Upper lobe of right lung (tissue), 1 donor: ENCODE data around the gene ECHDC1. TPM values are rescaled to one million over a fixed set of nuclear protein-coding genes. Genes with fewer than 3 reads are reported as not detected.

Experiments used
- ATAC-seq: fragments of 200-7000 bp; cut with Tn5 transposase; one replicate; pipeline ENCODE4 v1.9.1; 2020; ENCODE audit warnings: mild to moderate bottlenecking, moderate library complexity
- DNase-seq: peaks from one replicate; pipeline ENCODE4 v3.0.0-alpha.2; 2020
- H3K27ac ChIP-seq: fragments of 200-600 bp; one replicate; pipeline ENCODE4 v1.8.0; 2022
- H3K27me3 ChIP-seq: fragments of 200-600 bp; one replicate; pipeline ENCODE4 v1.8.0; 2022; ENCODE audit warnings: mild to moderate bottlenecking
- H3K36me3 ChIP-seq: fragments of 200-600 bp; one replicate; pipeline ENCODE4 v1.8.0; 2022
- H3K4me1 ChIP-seq: fragments of 200-600 bp; one replicate; pipeline ENCODE4 v1.8.0; 2022
- H3K4me3 ChIP-seq: fragments of 200-600 bp; one replicate; pipeline ENCODE4 v1.8.0; 2022; ENCODE audit warnings: mild to moderate bottlenecking
- H3K9me3 ChIP-seq: fragments of 200-600 bp; one replicate; pipeline ENCODE4 v1.8.0; 2022
- intact Hi-C: fragments of 100-400 bp; cut with DNase I; formaldehyde crosslinking; loops from one replicate; pipeline ENCODE4 v1.11.0; 2022
- total RNA-seq: library from RNA; stranded (reverse); fragmentation: NEBNext Ultra II Directional; extraction: Animal tissue kit (Norgen Biotek cat#: 25700); gene quantifications from one replicate; pipeline ENCODE4 v1.2.1, GENCODE V29; 2021
- TF ChIP-seq, protein P1 (sequence below): fragments of 200-600 bp; IDR thresholded peaks from one replicate; pipeline ENCODE4 v1.8.0; 2022; ENCODE audit warnings: antibody characterized with exemption
- donor health status: DM: no; HTN: yes; CAD: no; lungs with severe emphysema.

The ECHDC1 gene
- total RNA-seq, 1 donor from 2014 or later: 105 TPM

DNA sequence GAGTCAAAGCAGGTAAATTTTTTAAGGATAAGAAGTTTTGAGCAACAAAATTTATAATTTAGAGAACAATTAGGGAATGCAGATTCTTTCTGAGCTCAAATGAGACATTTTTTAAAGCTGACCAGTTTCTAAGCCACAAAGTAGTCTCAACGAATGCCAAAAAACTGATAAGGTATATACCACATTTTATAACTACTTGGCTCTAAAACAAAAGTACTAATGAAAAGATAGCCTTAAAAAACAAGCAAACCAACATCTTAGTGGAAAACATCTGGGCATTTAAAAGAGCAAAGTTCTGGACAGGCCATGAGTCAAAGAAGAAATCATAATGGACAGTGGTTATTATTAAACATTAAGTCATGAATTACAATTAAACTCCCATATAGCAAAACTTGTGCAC is 99.9 kb downstream of the ECHDC1 start:
- TF ChIP-seq, protein P1, sequence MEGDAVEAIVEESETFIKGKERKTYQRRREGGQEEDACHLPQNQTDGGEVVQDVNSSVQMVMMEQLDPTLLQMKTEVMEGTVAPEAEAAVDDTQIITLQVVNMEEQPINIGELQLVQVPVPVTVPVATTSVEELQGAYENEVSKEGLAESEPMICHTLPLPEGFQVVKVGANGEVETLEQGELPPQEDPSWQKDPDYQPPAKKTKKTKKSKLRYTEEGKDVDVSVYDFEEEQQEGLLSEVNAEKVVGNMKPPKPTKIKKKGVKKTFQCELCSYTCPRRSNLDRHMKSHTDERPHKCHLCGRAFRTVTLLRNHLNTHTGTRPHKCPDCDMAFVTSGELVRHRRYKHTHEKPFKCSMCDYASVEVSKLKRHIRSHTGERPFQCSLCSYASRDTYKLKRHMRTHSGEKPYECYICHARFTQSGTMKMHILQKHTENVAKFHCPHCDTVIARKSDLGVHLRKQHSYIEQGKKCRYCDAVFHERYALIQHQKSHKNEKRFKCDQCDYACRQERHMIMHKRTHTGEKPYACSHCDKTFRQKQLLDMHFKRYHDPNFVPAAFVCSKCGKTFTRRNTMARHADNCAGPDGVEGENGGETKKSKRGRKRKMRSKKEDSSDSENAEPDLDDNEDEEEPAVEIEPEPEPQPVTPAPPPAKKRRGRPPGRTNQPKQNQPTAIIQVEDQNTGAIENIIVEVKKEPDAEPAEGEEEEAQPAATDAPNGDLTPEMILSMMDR: no peak
- DNase-seq: no peak
- intact Hi-C loops: no loop called here
- no peaks in the 10 kb centered on the region for H3K27me3 ChIP-seq
- no peak for ATAC-seq
- H3K27ac ChIP-seq: no peak overlapping the region
- H3K9me3 ChIP-seq: no peaks in the 10 kb centered on the region
- H3K4me1 ChIP-seq: no peaks in the 10 kb centered on the region
- H3K36me3 ChIP-seq: no peaks in the 10 kb centered on the region
- no peak overlapping the region for H3K4me3 ChIP-seq

Other genes starting within 250 kb of the ECHDC1 start
- 6.2 TPM for gene RSPO3, start 224.9 kb downstream of the ECHDC1 start, total RNA-seq
- 54.6 TPM for gene RNF146, start 76.7 kb downstream of the ECHDC1 start, total RNA-seq
- gene KIAA0408, start 115.8 kb upstream of the ECHDC1 start, total RNA-seq: 55.0 TPM
- gene C6orf58, start 233.6 kb upstream of the ECHDC1 start, total RNA-seq: not detected